HepG2 (cell line): ENCODE results near the gene CDH1. TPM values are rescaled to one million over a fixed set of nuclear protein-coding genes. Genes with fewer than 3 reads are reported as not detected.
A peak's percentile ranks its signal among the peaks of the same experiment; 100 is the strongest.

Experiments
- ERF ChIP-seq: IDR thresholded peaks from 2 replicates; pipeline ENCODE4 v1.6.1; 2018; ENCODE audit warnings: missing biosample characterization, missing genetic modification reagents
- HMG20A ChIP-seq: IDR thresholded peaks from 2 replicates; pipeline ENCODE4 v1.6.1; 2016; ENCODE audit warnings: borderline replicate concordance
- NFYC ChIP-seq: IDR thresholded peaks from 2 replicates; pipeline ENCODE4 v1.6.1; 2016; ENCODE audit warnings: missing genetic modification reagents, missing compliant biosample characterization
- NR3C1 ChIP-seq: sonication (generic); formaldehyde crosslinking; IDR thresholded peaks from 2 replicates; pipeline ENCODE4 v1.4.0; 2020; ENCODE audit warnings: missing genetic modification reagents
- POLR2A ChIP-seq, 2 experiments: IDR thresholded peaks; 2 replicates each; pipeline ENCODE4 v1.6.1; 2011; ENCODE audit warnings: low read depth in 2 of 2, low read length in 2 of 2, mild to moderate bottlenecking in 1 of 2, moderate library complexity in 1 of 2; ENCODE audit not compliant: insufficient read depth in 1 of 2
- RFXANK ChIP-seq: IDR thresholded peaks from 2 replicates; pipeline ENCODE4 v1.6.1; 2016
- SAP130 ChIP-seq: IDR thresholded peaks from 2 replicates; pipeline ENCODE4 v1.6.1; 2016; ENCODE audit warnings: low read depth
- TGIF2 ChIP-seq: IDR thresholded peaks from 2 replicates; pipeline ENCODE4 v1.6.1; 2016; ENCODE audit warnings: control low read depth, missing compliant biosample characterization
- ZBTB8A ChIP-seq: sonication (generic); formaldehyde crosslinking; IDR thresholded peaks from 2 replicates; pipeline ENCODE4 v1.4.0; 2020; ENCODE audit warnings: mild to moderate bottlenecking, low read depth, missing genetic modification reagents, borderline replicate concordance
- ZFP36L2 ChIP-seq: sonication (generic); formaldehyde crosslinking; IDR thresholded peaks from 2 replicates; pipeline ENCODE4 v1.4.0; 2020; ENCODE audit warnings: missing genetic modification reagents
- ZMYM3 ChIP-seq: sonication (generic); formaldehyde crosslinking; IDR thresholded peaks from 2 replicates; pipeline ENCODE4 v1.5.1; 2020; ENCODE audit warnings: mild to moderate bottlenecking, missing genetic modification reagents
- polyA plus RNA-seq, 8 experiments: library from polyadenylated mRNA; depleted of rRNA in 3 of 8; stranded (reverse) in 7 of 8; unstranded in 1 of 8; fragments of >200 nt; fragmentation: Illumina TruSeq in 4 of 8; extraction: Trizol in 4 of 8; gene quantifications; 2 replicates each; pipeline versions ENCODE4 v1.2.1 to v1.2.3, GENCODE V29; 2011 to 2016; ENCODE audit warnings: low read depth in 4 of 8, missing spikeins in 1 of 8, mixed read lengths in 1 of 8; ENCODE audit not compliant: insufficient read depth in 1 of 8
- total RNA-seq, 5 experiments: library from RNA; depleted of rRNA; stranded (reverse); fragments of >200 nt; fragmentation: Illumina TruSeq; extraction: Trizol; gene quantifications; 2 replicates each; pipeline ENCODE4 v1.2.3, GENCODE V29; 2016; ENCODE audit warnings: low read depth in 1 of 5
- TF ChIP-seq, protein P1 (sequence below): sonication (generic); formaldehyde crosslinking; IDR thresholded peaks from 2 replicates; pipeline ENCODE4 v1.5.0; 2020; ENCODE audit warnings: mild to moderate bottlenecking, missing genetic modification reagents, borderline replicate concordance
- TF ChIP-seq, protein P2 (sequence below): sonication (generic); formaldehyde crosslinking; IDR thresholded peaks from 2 replicates; pipeline ENCODE4 v1.4.0; 2020; ENCODE audit warnings: missing genetic modification reagents; ENCODE audit errors: not compliant biosample characterization
- TF ChIP-seq, protein P3 (sequence below): sonication (generic); formaldehyde crosslinking; IDR thresholded peaks from 2 replicates; pipeline ENCODE4 v1.4.0; 2020; ENCODE audit warnings: missing genetic modification reagents
- TF ChIP-seq, protein P4 (sequence below): IDR thresholded peaks from 2 replicates; pipeline ENCODE4 v1.6.1; 2016; ENCODE audit warnings: missing genetic modification reagents, missing compliant biosample characterization
- TF ChIP-seq, protein P5 (sequence below): sonication (generic); formaldehyde crosslinking; IDR thresholded peaks from 2 replicates; pipeline ENCODE4 v1.4.0; 2020; ENCODE audit warnings: missing genetic modification reagents

Gene CDH1
- total and polyA plus RNA-seq, 2 of the 13 experiments (the other 11 are each of a cell fraction or from before 2014, with no cell fraction given): 0.95 to 9.8 TPM

DNA sequence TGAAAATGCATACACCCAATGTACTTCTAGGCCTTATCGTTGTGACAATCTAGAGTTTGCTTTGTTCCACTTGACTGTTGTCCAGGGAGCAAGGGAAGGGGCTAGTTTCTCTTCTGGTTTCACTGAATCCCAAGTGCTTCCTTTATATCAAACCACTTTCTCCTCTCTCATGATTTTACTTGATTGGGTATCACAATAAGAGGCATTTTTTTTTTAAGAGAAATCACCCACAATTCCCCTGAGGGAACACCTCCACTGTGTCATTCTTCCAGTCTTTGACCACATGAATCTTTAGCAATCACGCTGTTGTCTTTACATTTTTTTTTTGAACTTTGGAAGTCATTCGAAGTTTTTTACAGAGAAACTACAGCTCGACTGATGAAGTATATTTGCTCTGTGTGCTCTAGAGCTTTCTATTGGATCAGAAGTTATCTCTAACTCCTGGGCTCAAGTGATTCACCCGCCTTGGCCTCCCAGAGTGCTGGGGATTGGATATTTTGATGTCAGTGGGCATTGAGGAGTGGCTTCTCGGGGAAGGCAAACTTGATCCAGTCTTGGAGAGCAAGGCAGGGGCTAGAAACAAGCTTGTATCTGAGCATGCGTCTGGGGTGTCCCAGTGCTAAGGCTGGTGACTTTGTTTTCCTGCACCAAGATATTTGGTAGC lies 3.0 kb downstream of the CDH1 start (continued):
- TF ChIP-seq, protein P1, sequence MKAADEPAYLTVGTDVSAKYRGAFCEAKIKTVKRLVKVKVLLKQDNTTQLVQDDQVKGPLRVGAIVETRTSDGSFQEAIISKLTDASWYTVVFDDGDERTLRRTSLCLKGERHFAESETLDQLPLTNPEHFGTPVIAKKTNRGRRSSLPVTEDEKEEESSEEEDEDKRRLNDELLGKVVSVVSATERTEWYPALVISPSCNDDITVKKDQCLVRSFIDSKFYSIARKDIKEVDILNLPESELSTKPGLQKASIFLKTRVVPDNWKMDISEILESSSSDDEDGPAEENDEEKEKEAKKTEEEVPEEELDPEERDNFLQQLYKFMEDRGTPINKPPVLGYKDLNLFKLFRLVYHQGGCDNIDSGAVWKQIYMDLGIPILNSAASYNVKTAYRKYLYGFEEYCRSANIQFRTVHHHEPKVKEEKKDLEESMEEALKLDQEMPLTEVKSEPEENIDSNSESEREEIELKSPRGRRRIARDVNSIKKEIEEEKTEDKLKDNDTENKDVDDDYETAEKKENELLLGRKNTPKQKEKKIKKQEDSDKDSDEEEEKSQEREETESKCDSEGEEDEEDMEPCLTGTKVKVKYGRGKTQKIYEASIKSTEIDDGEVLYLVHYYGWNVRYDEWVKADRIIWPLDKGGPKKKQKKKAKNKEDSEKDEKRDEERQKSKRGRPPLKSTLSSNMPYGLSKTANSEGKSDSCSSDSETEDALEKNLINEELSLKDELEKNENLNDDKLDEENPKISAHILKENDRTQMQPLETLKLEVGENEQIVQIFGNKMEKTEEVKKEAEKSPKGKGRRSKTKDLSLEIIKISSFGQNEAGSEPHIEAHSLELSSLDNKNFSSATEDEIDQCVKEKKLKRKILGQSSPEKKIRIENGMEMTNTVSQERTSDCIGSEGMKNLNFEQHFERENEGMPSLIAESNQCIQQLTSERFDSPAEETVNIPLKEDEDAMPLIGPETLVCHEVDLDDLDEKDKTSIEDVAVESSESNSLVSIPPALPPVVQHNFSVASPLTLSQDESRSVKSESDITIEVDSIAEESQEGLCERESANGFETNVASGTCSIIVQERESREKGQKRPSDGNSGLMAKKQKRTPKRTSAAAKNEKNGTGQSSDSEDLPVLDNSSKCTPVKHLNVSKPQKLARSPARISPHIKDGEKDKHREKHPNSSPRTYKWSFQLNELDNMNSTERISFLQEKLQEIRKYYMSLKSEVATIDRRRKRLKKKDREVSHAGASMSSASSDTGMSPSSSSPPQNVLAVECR (CRISPR knock-in tag): no peak
- no peak for TF ChIP-seq RFXANK
- TF ChIP-seq, protein P2, sequence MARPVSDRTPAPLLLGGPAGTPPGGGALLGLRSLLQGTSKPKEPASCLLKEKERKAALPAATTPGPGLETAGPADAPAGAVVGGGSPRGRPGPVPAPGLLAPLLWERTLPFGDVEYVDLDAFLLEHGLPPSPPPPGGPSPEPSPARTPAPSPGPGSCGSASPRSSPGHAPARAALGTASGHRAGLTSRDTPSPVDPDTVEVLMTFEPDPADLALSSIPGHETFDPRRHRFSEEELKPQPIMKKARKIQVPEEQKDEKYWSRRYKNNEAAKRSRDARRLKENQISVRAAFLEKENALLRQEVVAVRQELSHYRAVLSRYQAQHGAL: no peak
- peak in 1 of 2 experiments; percentile 34; a peak in 2 of 4 replicates for TF ChIP-seq POLR2A (IDR thresholded peaks at IDR 0.05; ENCODE audit: insufficient read depth in 1 of 2, low read depth in 2 of 2, low read length in 2 of 2)
- TF ChIP-seq, protein P3, sequence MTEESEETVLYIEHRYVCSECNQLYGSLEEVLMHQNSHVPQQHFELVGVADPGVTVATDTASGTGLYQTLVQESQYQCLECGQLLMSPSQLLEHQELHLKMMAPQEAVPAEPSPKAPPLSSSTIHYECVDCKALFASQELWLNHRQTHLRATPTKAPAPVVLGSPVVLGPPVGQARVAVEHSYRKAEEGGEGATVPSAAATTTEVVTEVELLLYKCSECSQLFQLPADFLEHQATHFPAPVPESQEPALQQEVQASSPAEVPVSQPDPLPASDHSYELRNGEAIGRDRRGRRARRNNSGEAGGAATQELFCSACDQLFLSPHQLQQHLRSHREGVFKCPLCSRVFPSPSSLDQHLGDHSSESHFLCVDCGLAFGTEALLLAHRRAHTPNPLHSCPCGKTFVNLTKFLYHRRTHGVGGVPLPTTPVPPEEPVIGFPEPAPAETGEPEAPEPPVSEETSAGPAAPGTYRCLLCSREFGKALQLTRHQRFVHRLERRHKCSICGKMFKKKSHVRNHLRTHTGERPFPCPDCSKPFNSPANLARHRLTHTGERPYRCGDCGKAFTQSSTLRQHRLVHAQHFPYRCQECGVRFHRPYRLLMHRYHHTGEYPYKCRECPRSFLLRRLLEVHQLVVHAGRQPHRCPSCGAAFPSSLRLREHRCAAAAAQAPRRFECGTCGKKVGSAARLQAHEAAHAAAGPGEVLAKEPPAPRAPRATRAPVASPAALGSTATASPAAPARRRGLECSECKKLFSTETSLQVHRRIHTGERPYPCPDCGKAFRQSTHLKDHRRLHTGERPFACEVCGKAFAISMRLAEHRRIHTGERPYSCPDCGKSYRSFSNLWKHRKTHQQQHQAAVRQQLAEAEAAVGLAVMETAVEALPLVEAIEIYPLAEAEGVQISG (CRISPR knock-in tag): 0 out of 2 replicates have a peak, but pooled peaks have one; percentile 35
- TF ChIP-seq SAP130 (CRISPR knock-in tag): peak; percentile 58
- TF ChIP-seq HMG20A (CRISPR knock-in tag): 0 out of 2 replicates have a peak, but pooled peaks have one; percentile 56
- TF ChIP-seq ZBTB8A (CRISPR knock-in tag): no peak
- TF ChIP-seq TGIF2 (CRISPR knock-in tag): peak; percentile 51; the same call in 1 of the 2 replicates
- peak; percentile 10; the same call in 1 of the 2 replicates for TF ChIP-seq ZMYM3 (CRISPR knock-in tag)
- TF ChIP-seq, protein P4, sequence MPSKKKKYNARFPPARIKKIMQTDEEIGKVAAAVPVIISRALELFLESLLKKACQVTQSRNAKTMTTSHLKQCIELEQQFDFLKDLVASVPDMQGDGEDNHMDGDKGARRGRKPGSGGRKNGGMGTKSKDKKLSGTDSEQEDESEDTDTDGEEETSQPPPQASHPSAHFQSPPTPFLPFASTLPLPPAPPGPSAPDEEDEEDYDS: 0 out of 2 replicates have a peak, but pooled peaks have one; percentile 42
- no peak for TF ChIP-seq NR3C1 (CRISPR knock-in tag)
- TF ChIP-seq NFYC: peak; percentile 45; the same call in 1 of the 2 replicates
- TF ChIP-seq, protein P5, sequence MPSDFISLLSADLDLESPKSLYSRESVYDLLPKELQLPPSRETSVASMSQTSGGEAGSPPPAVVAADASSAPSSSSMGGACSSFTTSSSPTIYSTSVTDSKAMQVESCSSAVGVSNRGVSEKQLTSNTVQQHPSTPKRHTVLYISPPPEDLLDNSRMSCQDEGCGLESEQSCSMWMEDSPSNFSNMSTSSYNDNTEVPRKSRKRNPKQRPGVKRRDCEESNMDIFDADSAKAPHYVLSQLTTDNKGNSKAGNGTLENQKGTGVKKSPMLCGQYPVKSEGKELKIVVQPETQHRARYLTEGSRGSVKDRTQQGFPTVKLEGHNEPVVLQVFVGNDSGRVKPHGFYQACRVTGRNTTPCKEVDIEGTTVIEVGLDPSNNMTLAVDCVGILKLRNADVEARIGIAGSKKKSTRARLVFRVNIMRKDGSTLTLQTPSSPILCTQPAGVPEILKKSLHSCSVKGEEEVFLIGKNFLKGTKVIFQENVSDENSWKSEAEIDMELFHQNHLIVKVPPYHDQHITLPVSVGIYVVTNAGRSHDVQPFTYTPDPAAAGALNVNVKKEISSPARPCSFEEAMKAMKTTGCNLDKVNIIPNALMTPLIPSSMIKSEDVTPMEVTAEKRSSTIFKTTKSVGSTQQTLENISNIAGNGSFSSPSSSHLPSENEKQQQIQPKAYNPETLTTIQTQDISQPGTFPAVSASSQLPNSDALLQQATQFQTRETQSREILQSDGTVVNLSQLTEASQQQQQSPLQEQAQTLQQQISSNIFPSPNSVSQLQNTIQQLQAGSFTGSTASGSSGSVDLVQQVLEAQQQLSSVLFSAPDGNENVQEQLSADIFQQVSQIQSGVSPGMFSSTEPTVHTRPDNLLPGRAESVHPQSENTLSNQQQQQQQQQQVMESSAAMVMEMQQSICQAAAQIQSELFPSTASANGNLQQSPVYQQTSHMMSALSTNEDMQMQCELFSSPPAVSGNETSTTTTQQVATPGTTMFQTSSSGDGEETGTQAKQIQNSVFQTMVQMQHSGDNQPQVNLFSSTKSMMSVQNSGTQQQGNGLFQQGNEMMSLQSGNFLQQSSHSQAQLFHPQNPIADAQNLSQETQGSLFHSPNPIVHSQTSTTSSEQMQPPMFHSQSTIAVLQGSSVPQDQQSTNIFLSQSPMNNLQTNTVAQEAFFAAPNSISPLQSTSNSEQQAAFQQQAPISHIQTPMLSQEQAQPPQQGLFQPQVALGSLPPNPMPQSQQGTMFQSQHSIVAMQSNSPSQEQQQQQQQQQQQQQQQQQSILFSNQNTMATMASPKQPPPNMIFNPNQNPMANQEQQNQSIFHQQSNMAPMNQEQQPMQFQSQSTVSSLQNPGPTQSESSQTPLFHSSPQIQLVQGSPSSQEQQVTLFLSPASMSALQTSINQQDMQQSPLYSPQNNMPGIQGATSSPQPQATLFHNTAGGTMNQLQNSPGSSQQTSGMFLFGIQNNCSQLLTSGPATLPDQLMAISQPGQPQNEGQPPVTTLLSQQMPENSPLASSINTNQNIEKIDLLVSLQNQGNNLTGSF (CRISPR knock-in tag): no peak
- TF ChIP-seq ERF (CRISPR knock-in tag): 0 out of 2 replicates have a peak, but pooled peaks have one; percentile 41
- TF ChIP-seq ZFP36L2 (CRISPR knock-in tag): 0 out of 2 replicates have a peak, but pooled peaks have one; percentile 39
